Stimulated activated CD8-positive, alpha-beta memory T cell treated with anti-CD3 and anti-CD28 coated beads, Interleukin-15, amount 100 ng/mL, for 1 hour (primary cell): Measurements from ENCODE around the gene OOSP3.
"Not testable (repeated sequence)": the region's sequence is repeated elsewhere in the genome, so short reads cannot be mapped to it uniquely, and the experiment has no call there.

ENCODE experiments used
- DNase-seq: peaks from one replicate; pipeline ENCODE4 v3.0.0-alpha.2; 2020; ENCODE audit warnings: low read depth

OOSP3 gene, protein sequence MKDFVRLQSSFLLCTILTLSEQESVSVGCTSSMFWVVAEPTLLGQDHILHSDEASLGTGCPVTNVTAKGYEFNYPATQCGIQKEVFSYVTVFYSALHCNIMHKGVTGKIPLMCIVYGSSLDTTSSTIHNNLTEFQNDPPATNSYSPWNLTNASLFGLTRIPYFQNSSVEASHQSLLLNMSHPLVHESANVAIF

GRCh38 chr11:59878575-59878974 lies at the start of gene OOSP3:
Gene OOSP3 (plus strand): TSS chr11:59878782. CDS start chr11:59878809, 27 bp downstream.
- DNase-seq: no peak

DNA sequence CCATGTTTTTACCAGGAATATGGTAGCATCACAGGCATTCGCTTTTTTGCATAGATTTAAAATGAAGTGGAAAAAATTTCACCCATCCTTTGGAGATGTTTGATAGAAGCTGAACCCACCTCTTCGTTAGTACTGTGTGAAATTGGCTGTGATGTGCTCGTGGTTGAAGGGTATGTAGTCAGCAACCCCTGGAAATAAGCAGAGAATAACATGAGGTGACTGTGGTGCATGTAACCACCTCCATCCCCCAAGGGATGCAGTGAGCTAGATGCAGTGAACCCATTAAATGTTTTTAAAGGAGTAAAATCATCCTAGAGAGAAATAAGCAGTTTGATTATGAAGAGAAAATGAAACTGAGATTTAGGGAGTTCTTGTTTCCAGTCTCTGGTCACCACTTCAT lies 49.2 kb upstream of the OOSP3 start:
- DNase-seq: no peak

- DNase-seq: no peak
Measured at GRCh38 chr11:59833602-59834001, 45.0 kb upstream of the OOSP3 start.

DNA sequence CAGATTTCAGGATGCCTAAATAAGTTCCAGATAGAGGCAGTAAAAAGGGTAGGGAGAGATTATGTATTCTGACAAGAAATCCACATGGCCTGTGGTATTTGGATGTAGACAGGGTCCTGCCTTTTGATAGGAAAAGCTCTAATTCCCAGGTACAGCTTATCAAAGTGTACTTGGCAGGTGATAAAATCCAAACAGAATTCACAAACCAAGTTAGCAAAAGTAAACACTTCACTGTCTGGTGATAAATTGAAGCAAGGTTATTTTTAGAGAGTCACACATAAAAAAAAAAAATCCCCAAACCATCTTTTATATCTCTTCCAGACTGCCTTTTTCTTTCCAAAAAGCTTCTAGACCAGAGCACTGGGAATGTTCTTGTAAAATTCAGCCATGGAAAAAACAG lies 39.0 kb upstream of the OOSP3 start:
- DNase-seq: no peak

- DNase-seq: no peak
Measured at GRCh38 chr11:59841514-59841913, 37.1 kb upstream of the OOSP3 start.

DNA sequence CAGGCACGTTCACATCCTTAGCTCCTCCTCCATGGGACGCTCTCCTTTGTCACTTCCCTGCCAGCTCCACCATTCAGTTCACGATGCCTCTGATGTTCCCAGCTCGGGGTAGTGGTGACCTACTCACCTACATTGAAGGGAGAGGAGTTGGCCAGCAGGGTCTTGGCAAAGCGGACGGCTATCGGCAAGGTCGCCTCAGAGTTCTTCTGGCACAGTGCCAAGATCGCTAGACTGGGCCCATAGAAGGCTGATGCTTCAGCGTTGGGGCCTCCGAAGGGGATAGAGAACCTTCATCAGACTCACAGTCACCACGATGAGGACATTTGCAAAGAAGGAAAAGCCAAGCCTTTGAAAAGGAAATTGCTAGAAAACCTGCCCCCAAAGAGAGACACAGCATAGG lies 36.3 kb upstream of the OOSP3 start:
- DNase-seq: no peak

DNA sequence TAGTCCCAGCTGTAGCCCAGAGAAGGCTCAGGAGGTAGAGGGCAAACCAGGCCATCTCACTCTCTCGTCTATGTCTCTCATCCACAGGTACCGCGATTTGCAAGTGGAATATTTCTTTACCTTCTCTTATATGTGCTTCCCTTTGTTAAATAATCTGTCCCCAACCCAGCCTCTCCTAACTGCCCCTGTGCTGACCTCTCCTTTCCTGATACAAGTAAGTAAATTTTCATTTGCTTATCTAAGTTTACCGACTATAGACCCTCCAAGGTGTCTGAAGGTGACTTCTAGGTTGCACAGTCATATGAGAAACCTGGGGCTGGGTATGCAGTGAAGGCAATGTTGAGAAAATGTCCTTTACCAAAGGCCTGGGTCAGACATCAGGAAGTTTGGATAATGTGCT lies 33.2 kb upstream of the OOSP3 start, which contains the start of gene CBLIF:
Gene CBLIF, minus strand, starts transcription at position 101 of the 400 bp plus-strand sequence. Its CDS starts 46 bp downstream, at position 55.
- DNase-seq: no peak

- DNase-seq: no peak
Measured at GRCh38 chr11:59846556-59846955, 32.0 kb upstream of the OOSP3 start.

DNA sequence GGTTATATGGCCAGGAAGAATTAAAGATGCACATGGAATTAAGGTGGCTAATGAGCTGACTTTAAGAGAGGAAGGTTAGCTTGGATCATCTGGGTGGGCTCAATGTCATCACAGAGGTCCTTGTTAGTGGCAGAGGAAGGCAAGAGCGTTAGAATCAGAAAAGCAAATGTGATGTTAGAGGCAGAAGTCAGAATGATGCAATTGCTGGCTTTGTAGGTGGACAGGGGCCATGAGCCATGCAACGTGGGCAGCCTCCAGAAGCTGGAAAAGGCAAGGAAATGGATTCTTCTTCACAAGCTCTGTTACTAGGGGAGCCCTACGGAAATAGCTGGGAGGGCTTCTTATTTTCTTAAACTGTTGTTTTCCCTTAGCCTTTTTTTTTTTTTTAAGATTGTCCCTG lies 31.0 kb upstream of the OOSP3 start:
- DNase-seq: no peak

- not testable (repeated sequence) for DNase-seq
Measured at GRCh38 chr11:59848439-59848838, 30.1 kb upstream of the OOSP3 start.

- no peak for DNase-seq
Measured at GRCh38 chr11:59849129-59849528, 29.5 kb upstream of the OOSP3 start.

- DNase-seq: not testable (repeated sequence)
Measured at GRCh38 chr11:59849551-59849950, 29.0 kb upstream of the OOSP3 start.

- not testable (repeated sequence) for DNase-seq
Measured at GRCh38 chr11:59851416-59851815, 27.2 kb upstream of the OOSP3 start.

GRCh38 chr11:59854871-59855270 lies 23.7 kb upstream of the OOSP3 start:
- DNase-seq: no peak

DNA sequence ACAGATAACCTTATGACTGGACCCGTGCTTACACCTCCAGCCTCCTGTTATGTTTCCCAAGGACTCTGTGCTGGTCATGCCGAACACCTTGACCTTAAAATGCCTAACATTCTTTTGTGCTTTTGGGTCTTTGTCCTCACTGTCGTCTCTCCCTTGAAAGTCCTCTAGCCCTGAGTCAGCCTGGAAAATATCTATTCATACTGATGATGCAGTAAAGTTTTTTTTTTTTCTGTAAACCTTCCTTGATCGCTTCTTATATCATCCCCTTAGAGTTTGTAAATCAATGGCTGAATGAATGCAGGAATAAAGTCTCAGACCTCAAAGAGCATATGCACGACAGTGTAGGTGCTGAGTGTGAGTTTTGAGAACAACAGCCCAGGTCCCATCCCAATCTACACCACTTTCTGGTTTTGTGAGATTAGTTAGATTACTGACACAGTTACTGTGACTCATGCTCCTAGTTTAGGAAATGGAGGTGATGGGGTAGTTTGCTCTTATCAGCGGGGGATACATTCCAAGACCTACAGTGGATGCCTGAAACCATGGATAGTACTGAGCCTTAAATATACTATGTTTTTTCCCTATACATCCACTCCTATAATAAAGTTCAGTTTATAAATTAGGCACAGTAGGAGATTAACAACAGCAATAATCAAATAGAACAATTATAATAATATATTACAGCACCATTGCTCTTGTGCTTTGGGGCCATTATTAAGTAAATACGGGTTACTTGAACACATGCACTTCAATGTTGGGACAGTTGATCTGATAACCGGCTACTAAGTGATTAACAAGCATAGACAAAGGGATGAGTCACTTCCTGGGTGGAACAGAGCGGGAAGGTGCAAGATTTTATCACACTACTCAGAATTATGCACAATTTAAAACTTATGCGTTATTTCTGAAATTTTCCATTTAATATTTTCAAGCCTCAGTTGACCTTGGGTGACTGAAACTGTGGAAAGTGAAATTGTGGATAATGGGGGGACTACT lies 20.8 kb upstream of the OOSP3 start:
- DNase-seq: no peak

DNA sequence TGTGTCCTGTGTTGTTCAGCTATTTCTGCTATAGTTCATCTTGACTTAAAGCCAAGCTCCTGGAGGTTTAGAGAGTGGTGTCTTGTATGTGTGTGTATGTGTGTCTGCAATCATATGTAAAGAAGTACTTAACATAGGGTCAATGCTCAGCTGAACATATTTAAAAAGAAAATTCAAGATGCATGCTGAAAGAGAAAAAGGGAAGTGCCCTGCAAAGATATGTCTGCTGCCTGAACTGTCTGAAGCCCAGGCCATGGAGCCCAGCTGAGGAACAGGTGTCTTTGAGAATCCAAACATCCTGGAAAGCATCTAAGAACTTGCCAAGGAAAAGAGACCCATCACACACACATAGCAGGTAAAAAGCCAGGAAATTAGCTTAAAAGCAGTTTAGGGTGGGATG lies 18.9 kb upstream of the OOSP3 start:
- no peak for DNase-seq

- DNase-seq: no peak
Measured at GRCh38 chr11:59862252-59862651, 16.3 kb upstream of the OOSP3 start.

GRCh38 chr11:59865031-59865430 lies 13.6 kb upstream of the OOSP3 start:
- no peak for DNase-seq

DNA sequence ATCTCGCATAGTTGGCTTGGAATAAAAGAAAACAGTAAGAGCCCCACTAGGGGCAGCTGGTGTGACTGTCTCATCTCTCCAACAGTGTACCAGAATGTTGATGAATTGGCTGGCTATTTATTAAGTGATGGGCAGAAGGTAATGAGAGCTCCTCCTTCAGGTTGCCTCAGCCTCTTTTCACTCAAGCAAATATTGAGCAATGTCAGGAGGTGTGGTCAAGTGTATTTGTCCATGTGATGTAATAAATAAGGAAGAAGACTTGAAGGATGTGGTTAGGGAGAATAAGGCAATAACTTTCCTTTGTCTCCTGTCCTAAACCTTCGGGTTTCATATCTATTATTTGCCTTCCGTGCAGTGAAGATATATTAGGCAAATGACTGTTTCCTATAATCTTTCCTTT lies 12.2 kb upstream of the OOSP3 start, which contains the start of gene TCN1:
Gene TCN1, minus strand, starts transcription at position 91 of the 400 bp plus-strand sequence. Its CDS starts 17 bp downstream, at position 74.
- DNase-seq: no peak

DNA sequence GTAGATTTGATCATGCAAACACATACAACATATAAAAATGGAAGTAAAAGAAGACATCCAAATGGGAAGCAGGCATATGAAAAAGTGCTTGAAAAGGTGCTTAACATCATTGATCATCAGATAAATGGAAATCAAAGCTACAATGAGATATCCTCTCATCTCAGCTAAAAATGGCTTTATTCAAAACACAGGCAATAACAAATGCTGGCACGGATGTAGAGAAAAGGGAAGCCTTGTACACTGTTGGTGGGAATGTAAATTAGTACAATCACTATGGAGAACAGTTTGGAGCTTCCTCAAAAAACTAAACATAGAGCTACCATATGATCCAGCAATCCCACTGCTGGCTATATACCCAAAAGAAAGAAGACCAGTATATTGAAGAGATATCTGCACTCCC lies 11.7 kb upstream of the OOSP3 start:
- DNase-seq: no peak

DNA sequence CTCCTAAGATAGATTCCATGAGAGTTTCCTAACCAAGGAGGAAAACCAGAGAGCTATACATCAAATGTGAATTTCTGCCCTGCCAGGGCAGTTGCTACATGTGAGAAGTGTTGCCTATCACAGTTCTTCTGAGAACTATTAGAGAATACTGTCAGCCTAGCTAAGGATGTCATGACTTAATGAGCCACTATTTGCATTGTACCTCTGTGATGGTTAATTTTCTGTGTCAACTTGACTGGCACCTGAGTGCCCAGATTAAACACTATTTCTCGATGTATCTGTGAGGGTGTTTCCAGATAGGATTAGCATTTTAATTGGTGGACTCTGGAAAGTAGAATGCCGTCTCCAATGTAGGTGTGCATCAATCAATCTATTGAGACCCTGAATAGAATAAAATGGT lies 10.6 kb upstream of the OOSP3 start:
- no peak for DNase-seq

DNA sequence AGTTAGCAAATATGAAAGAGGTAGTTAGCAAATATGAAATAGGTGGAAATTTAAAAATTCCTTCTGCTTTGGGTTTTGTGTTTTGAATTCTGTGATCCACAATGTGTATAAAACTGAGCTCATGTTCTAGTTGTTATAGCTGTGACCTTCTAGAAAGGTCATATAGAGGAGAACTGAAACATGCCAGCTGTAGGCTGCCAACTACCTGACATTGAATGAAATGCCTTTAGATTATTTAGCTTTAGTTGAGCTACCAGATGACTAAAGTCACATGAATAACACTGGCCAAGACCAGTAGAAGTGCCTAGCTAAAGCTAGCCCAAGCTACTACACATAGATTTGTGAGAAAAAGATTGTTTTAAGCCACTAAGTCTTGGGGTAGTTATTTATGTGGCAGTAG lies 6.5 kb upstream of the OOSP3 start:
- DNase-seq: no peak

- DNase-seq: no peak
Measured at GRCh38 chr11:59875856-59876519, 2.6 kb upstream of the OOSP3 start.
